HG03439 (cell line): Measurements from ENCODE around the gene UGT3A1.
"Not testable (repeated sequence)": the region's sequence is repeated elsewhere in the genome, so short reads cannot be mapped to it uniquely, and the experiment has no call there.

Experiments used
- ATAC-seq: cut with Tn5 transposase; IDR thresholded peaks from one replicate; pipeline ENCODE4 v1.9.1; 2021; ENCODE audit warnings: mild to moderate bottlenecking, moderate library complexity; ENCODE audit not compliant: unreplicated experiment

UGT3A1 gene

GRCh38 chr5:35990941-35991611 is at the start of gene UGT3A1:
Gene UGT3A1, minus strand, starts transcription at chr5:35991390. Its CDS starts 150 bp downstream, at chr5:35991240.
- ATAC-seq = no peak

GRCh38 chr5:36035696-36036095 is 44.5 kb upstream of the UGT3A1 start:
- ATAC-seq = no peak

GRCh38 chr5:36034536-36035134 is 43.4 kb upstream of the UGT3A1 start:
- ATAC-seq = not testable (repeated sequence)

GRCh38 chr5:36033486-36033885 is 42.3 kb upstream of the UGT3A1 start:
- no peak for ATAC-seq

GRCh38 chr5:36033047-36033446 is 41.9 kb upstream of the UGT3A1 start:
- no peak for ATAC-seq

GRCh38 chr5:36031223-36031622 is 40.0 kb upstream of the UGT3A1 start:
- ATAC-seq = no peak

GRCh38 chr5:36029914-36030313 is 38.7 kb upstream of the UGT3A1 start:
- ATAC-seq = no peak

- ATAC-seq = no peak
Observed at GRCh38 chr5:36028816-36029465, 37.8 kb upstream of the UGT3A1 start.

- no peak for ATAC-seq
Observed at GRCh38 chr5:36027711-36028110, 36.5 kb upstream of the UGT3A1 start.

- no peak for ATAC-seq
Observed at GRCh38 chr5:36026706-36027465, 35.7 kb upstream of the UGT3A1 start.

- ATAC-seq = not testable (repeated sequence)
Observed at GRCh38 chr5:36022246-36022645, 31.1 kb upstream of the UGT3A1 start.

- not testable (repeated sequence) for ATAC-seq
Observed at GRCh38 chr5:36019584-36019983, 28.4 kb upstream of the UGT3A1 start.

- ATAC-seq = no peak
Observed at GRCh38 chr5:36017622-36018021, 26.4 kb upstream of the UGT3A1 start.

- no peak for ATAC-seq
Observed at GRCh38 chr5:36017004-36017403, 25.8 kb upstream of the UGT3A1 start.

GRCh38 chr5:36013182-36013581 is 22.0 kb upstream of the UGT3A1 start:
- no peak for ATAC-seq

GRCh38 chr5:36009698-36010097 is 18.5 kb upstream of the UGT3A1 start:
- no peak for ATAC-seq

- ATAC-seq = no peak
Observed at GRCh38 chr5:36007366-36007765, 16.2 kb upstream of the UGT3A1 start.

GRCh38 chr5:36006163-36006562 is 15.0 kb upstream of the UGT3A1 start:
- no peak for ATAC-seq

GRCh38 chr5:36001032-36001431 is 9.8 kb upstream of the UGT3A1 start:
- ATAC-seq = no peak

- no peak for ATAC-seq
Observed at GRCh38 chr5:35999547-35999946, 8.4 kb upstream of the UGT3A1 start.

- no peak for ATAC-seq
Observed at GRCh38 chr5:35996076-35996475, 4.9 kb upstream of the UGT3A1 start.
